Liver (tissue), 9 donors: ENCODE measurements around the gene FAM131C. TPM values are rescaled to one million over a fixed set of nuclear protein-coding genes. Genes with fewer than 3 reads are reported as not detected.

Source experiments
- DNase-seq: peaks from one replicate; pipeline ENCODE4 v3.0.0-alpha.2; 2017; ENCODE audit warnings: low spot score
- H3K27ac ChIP-seq, 2 donors: one replicate each; pipeline ENCODE4 v1.7.0; 2013; ENCODE audit warnings: inconsistent platforms in 2 of 2, low read length in 2 of 2, control low read depth in 1 of 2, low read depth in 1 of 2, mild to moderate bottlenecking in 1 of 2
- H3K27me3 ChIP-seq, 4 donors: one replicate each; pipeline versions ENCODE4 v1.6.1 to v1.7.0; 2013; ENCODE audit warnings: low read length in 3 of 4, inconsistent platforms in 1 of 4, mild to moderate bottlenecking in 1 of 4, moderate library complexity in 1 of 4; ENCODE audit not compliant: control insufficient read depth in 4 of 4, insufficient read depth in 4 of 4
- H3K36me3 ChIP-seq, 4 donors: one replicate each; pipeline versions ENCODE4 v1.6.1 to v1.7.0; 2013; ENCODE audit warnings: low read length in 3 of 4, mild to moderate bottlenecking in 3 of 4, low read depth in 1 of 4, moderate library complexity in 1 of 4; ENCODE audit not compliant: control insufficient read depth in 4 of 4, insufficient read depth in 3 of 4
- H3K4me1 ChIP-seq, 4 donors: one replicate each; pipeline versions ENCODE4 v1.6.1 to v1.7.0; 2013; ENCODE audit warnings: low read length in 3 of 4, mild to moderate bottlenecking in 3 of 4, moderate library complexity in 1 of 4; ENCODE audit not compliant: control insufficient read depth in 4 of 4, insufficient read depth in 4 of 4
- H3K4me3 ChIP-seq, 3 donors: one replicate each; pipeline versions ENCODE4 v1.6.1 to v1.7.0; 2013; ENCODE audit warnings: low read length in 3 of 3, control low read depth in 1 of 3, low read depth in 1 of 3, mild to moderate bottlenecking in 1 of 3
- H3K9ac ChIP-seq, 2 donors: one replicate each; pipeline ENCODE4 v1.7.0; 2013; ENCODE audit warnings: low read length in 2 of 2, mild to moderate bottlenecking in 2 of 2, moderate library complexity in 2 of 2, control low read depth in 1 of 2, low read depth in 1 of 2
- H3K9me3 ChIP-seq, 4 donors: one replicate each; pipeline versions ENCODE4 v1.6.1 to v1.7.0; 2013; ENCODE audit warnings: low read length in 3 of 4; ENCODE audit not compliant: control insufficient read depth in 4 of 4
- ATF3 ChIP-seq: IDR thresholded peaks from 2 replicates; pipeline ENCODE4 v1.6.1; 2016; ENCODE audit warnings: antibody characterized with exemption
- CTCF ChIP-seq: fragments of 150-350 bp; IDR thresholded peaks from 2 replicates; pipeline ENCODE4 v1.5.1; 2017; ENCODE audit warnings: improper control_type of control experiment, low read depth, low read length; ENCODE audit not compliant: missing input control
- EGR1 ChIP-seq, 2 donors: IDR thresholded peaks; 2 replicates each; pipeline ENCODE4 v1.6.1; 2016 to 2018; ENCODE audit warnings: antibody characterized with exemption in 2 of 2, low read depth in 2 of 2
- FOXA1 ChIP-seq: IDR thresholded peaks from 2 replicates; pipeline ENCODE4 v1.6.1; 2016; ENCODE audit warnings: antibody characterized with exemption
- FOXA2 ChIP-seq: IDR thresholded peaks from 2 replicates; pipeline ENCODE4 v1.6.1; 2016; ENCODE audit warnings: antibody characterized with exemption
- GABPA ChIP-seq, 2 donors: IDR thresholded peaks in 1 of 2; conservative IDR thresholded peaks in 1 of 2; 2 replicates each; pipeline ENCODE4 v1.6.1; 2016; ENCODE audit warnings: antibody characterized with exemption in 2 of 2, mild to moderate bottlenecking in 1 of 2, moderate library complexity in 1 of 2
- HNF4A ChIP-seq, 2 donors: conservative IDR thresholded peaks; 2 replicates each; pipeline ENCODE4 v1.6.1; 2016; ENCODE audit warnings: antibody characterized with exemption in 2 of 2, mild to moderate bottlenecking in 2 of 2
- HNF4G ChIP-seq: IDR thresholded peaks from 2 replicates; pipeline ENCODE4 v1.6.1; 2016; ENCODE audit warnings: antibody characterized with exemption
- JUND ChIP-seq, 2 donors: IDR thresholded peaks; 2 replicates each; pipeline ENCODE4 v1.6.1; 2016; ENCODE audit warnings: antibody characterized with exemption in 2 of 2
- NR2F2 ChIP-seq: IDR thresholded peaks from 2 replicates; pipeline ENCODE4 v1.6.1; 2016; ENCODE audit warnings: antibody characterized with exemption
- RAD21 ChIP-seq, 2 donors: IDR thresholded peaks; 2 replicates each; pipeline ENCODE4 v1.6.1; 2016; ENCODE audit warnings: antibody characterized with exemption in 2 of 2, mild to moderate bottlenecking in 2 of 2
- RXRA ChIP-seq, 2 donors: IDR thresholded peaks; 2 replicates each; pipeline ENCODE4 v1.6.1; 2017 to 2018; ENCODE audit warnings: antibody characterized with exemption in 2 of 2, mild to moderate bottlenecking in 1 of 2
- SP1 ChIP-seq: IDR thresholded peaks from 2 replicates; pipeline ENCODE4 v1.6.1; 2018; ENCODE audit warnings: antibody characterized with exemption, mild to moderate bottlenecking
- TAF1 ChIP-seq: conservative IDR thresholded peaks from 2 replicates; pipeline ENCODE4 v1.6.1; 2016; ENCODE audit warnings: antibody characterized with exemption, mild to moderate bottlenecking
- YY1 ChIP-seq: IDR thresholded peaks from 2 replicates; pipeline ENCODE4 v1.6.1; 2016; ENCODE audit warnings: antibody characterized with exemption, mild to moderate bottlenecking
- ZBTB33 ChIP-seq: IDR thresholded peaks from 2 replicates; pipeline ENCODE4 v1.6.1; 2016; ENCODE audit warnings: antibody characterized with exemption
- whole genome bisulfite sequencing: extraction: QIAGEN DNeasy Blood & Tissue Kit; methylation state at CpG from one replicate; pipeline ENCODE4 v1.1.7; 2013; 5-methylcytosine and 5-hydroxymethylcytosine counted together
- polyA plus RNA-seq, 2 donors: library from polyadenylated mRNA; stranded (reverse) in 1 of 2; unstranded in 1 of 2; fragments of 200-250 nt in 1 of 2; fragments of >200 nt in 1 of 2; fragmentation: Nextera tagmentation in 1 of 2; extraction: Ambion mirVana in 1 of 2; gene quantifications; one replicate each; pipeline versions ENCODE4 v1.2.1 to v1.2.3, GENCODE V29; 2013 to 2015
- total RNA-seq, 2 donors: library from RNA; depleted of rRNA; stranded (reverse); fragments of >200 nt; gene quantifications; one replicate each; pipeline ENCODE4 v1.2.3, GENCODE V29; 2014
- TF ChIP-seq, protein P1 (sequence below): IDR thresholded peaks from 2 replicates; pipeline ENCODE4 v1.6.1; 2016; ENCODE audit warnings: antibody characterized with exemption
- TF ChIP-seq, protein P2 (sequence below): IDR thresholded peaks from 2 replicates; pipeline ENCODE4 v1.6.1; 2016; ENCODE audit warnings: antibody characterized with exemption, mild to moderate bottlenecking
- donor health status: healthy.
- donor health status: healthy.
- donor health status: healthy.
- donor health status: healthy.
- donor health status: healthy.

The FAM131C gene
- total and polyA plus RNA-seq, 4 donors: 0.05 to 0.92 TPM; not detected in 2

- TF ChIP-seq HNF4A (conservative IDR thresholded peaks at IDR 0.05) (no peak), RXRA (IDR thresholded peaks at IDR 0.05) (no peak), RAD21 (IDR thresholded peaks at IDR 0.05) (no peak), GABPA (IDR thresholded peaks at IDR 0.05 in 1 of 2, conservative IDR thresholded peaks at IDR 0.05 in 1 of 2) (no peak), TAF1 (no peak), FOXA2 (no peak), HNF4G (no peak), YY1 (no peak), JUND (IDR thresholded peaks at IDR 0.05) (no peak), SP1 (no peak), NR2F2 (no peak), ATF3 (no peak), ZBTB33 (no peak), EGR1 (IDR thresholded peaks at IDR 0.05; ENCODE audit: low read depth in 2 of 2) (no peak), FOXA1 (no peak), CTCF (no peak)
- TF ChIP-seq, protein P1, sequence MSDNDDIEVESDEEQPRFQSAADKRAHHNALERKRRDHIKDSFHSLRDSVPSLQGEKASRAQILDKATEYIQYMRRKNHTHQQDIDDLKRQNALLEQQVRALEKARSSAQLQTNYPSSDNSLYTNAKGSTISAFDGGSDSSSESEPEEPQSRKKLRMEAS: no peak
- TF ChIP-seq, protein P2, sequence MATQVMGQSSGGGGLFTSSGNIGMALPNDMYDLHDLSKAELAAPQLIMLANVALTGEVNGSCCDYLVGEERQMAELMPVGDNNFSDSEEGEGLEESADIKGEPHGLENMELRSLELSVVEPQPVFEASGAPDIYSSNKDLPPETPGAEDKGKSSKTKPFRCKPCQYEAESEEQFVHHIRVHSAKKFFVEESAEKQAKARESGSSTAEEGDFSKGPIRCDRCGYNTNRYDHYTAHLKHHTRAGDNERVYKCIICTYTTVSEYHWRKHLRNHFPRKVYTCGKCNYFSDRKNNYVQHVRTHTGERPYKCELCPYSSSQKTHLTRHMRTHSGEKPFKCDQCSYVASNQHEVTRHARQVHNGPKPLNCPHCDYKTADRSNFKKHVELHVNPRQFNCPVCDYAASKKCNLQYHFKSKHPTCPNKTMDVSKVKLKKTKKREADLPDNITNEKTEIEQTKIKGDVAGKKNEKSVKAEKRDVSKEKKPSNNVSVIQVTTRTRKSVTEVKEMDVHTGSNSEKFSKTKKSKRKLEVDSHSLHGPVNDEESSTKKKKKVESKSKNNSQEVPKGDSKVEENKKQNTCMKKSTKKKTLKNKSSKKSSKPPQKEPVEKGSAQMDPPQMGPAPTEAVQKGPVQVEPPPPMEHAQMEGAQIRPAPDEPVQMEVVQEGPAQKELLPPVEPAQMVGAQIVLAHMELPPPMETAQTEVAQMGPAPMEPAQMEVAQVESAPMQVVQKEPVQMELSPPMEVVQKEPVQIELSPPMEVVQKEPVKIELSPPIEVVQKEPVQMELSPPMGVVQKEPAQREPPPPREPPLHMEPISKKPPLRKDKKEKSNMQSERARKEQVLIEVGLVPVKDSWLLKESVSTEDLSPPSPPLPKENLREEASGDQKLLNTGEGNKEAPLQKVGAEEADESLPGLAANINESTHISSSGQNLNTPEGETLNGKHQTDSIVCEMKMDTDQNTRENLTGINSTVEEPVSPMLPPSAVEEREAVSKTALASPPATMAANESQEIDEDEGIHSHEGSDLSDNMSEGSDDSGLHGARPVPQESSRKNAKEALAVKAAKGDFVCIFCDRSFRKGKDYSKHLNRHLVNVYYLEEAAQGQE: no peak
- Histone ChIP-seq H3K27me3 (no peaks in the 10 kb centered on the region), H3K36me3 (no peaks in the 10 kb centered on the region), H3K27ac (no peak overlapping the region), H3K4me1 (peaks cover 4 to 24% (median 12%) of the 10 kb centered on the region in 4 donors), H3K9ac (no peak overlapping the region), H3K9me3 (no peaks in the 10 kb centered on the region), H3K4me3 (no peak overlapping the region)
- DNase-seq: no peak
- 80% methylated on average over 12 of the region's 12 CpGs for WGBS
Observed at GRCh38 chr1:16077406-16078245, 4.2 kb upstream of the FAM131C start.
